ENCODE measurements around the gene IFITM1.
A peak's percentile ranks its signal among the peaks of the same experiment; 100 is the strongest.
"Not testable (repeated sequence)": the region's sequence is repeated elsewhere in the genome, so short reads cannot be mapped to it uniquely, and the experiment has no call there.

The IFITM1 gene

DNA sequence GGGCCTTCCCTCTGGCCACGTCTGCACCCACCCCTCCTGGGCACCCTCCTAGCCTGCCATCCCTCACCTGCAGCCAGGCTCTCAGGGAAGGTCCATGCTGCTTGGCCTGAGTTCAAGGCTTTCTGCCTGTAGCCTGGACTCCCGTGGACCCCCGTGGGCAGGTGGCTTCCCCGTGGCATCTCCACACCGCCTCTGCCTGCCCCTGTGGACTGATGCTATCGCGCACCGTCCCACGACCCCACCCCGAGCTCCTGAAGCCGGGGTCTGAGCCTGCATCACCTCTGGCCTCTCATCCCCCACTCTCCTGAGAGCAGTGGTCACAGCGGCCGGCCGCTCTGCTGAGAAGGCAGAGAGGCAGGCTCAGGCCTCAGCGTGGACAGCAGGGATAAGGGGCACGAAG, 19.1 kb upstream of the IFITM1 start:
- DNase-seq = no peak

DNA sequence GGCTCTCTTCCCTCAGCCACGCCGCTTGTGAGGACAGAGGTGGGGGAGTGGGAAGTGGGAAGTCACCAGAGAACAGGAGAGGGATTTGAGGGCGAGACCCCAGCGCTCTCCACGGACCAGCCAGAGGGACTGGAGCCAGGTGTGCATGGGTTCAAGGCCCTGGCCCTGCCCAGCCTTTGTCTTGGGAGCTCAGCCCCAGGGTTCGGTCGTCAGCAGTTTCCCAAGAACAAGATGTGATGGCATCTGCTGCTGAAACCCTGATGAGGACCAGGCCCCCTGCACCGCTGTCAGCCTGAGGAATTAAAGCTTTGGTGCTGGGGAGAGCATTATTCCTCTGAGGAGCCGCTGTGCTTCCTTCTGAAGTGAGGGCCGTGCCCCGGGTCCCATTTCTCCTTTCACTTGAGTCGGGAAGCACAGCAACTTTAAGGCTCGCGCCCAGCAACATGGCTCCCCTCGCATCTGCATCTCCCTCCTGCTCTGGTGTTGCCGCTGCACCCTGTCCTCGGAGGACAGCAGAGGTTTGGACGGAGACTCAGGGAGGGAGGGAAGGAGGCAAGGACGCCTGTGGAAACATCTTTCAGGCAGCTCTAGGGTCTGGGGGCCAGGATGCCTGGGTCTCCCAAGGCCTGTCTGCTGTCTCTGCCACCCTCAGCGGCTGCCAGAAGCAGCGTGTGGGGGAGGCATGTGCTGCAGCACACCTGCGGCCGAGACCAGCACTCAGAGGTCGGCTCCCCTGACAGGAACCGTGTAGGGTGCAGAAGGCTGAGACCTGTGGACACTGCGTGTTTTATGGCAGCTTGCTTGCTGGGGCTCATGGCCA, 18.3 kb upstream of the IFITM1 start:
- DNase-seq = no peak

DNA sequence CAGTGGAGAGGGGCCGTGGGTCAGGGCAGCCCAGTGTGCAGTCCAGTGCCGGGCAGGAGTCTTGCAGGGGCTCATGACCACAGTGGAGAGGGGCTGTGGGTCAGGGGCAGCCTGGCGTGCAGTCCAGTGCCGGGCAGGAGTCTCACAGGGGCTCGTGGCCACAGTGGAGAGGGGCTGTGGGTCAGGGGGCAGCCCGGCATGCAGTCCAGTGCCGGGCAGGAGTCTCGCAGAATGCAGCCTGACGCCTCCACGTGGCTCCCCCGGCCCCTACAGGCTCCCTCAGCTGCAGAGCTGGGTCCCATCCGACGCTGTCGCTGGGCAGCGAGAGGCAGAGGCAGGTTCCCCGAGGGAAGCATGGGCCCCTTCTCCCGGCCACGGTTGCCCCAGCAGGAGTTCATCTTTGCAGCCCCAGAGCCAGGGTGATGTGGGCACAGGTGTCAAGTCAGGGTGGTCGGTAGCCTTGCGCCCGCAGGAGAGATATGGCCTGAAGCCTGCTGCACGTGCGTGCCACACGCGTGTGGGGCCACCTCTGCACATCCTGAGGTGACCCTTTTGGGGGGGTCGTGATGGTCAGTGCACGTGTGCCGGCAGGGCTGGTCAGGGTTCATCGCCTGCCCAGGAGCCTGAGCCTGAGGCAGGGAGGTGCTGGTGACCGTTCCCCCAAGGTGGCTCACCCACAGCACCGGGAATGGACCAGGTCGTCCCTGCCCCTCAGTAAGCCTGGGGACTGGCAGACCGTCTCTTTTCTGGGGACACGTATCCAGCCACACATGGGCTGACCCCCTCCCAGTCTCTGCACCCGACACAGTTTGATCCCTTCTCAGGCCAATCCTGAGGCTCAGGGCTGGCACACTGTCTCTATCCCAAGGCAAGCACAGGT, 17.4 kb upstream of the IFITM1 start:
- no peak for DNase-seq

DNA sequence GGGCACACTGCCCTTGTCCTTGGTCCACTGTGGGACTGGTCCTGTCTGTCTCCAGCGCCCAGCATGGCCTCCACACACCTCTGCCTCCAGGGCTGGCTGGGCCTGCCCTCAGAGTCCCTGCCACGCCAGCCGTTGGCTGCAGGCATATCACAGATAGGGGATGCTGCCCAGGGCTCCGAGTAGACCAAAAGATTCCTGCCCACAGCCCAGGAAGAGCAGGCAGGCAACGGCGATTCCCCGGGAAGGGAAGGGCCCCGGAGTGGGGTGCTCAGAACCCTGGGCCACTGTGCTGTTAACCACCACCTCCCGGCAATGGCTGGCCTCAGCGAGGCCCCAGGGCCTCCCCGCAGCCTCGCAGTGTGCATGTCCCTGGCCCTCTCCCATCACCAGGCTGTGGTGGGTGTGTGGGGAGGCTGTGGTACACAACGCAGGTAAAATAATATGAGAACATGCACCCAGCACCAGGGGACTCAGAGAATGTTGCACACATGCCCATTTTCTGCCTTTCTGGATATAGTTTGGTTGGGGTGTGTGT, 16.7 kb upstream of the IFITM1 start:
- no peak for DNase-seq

DNA sequence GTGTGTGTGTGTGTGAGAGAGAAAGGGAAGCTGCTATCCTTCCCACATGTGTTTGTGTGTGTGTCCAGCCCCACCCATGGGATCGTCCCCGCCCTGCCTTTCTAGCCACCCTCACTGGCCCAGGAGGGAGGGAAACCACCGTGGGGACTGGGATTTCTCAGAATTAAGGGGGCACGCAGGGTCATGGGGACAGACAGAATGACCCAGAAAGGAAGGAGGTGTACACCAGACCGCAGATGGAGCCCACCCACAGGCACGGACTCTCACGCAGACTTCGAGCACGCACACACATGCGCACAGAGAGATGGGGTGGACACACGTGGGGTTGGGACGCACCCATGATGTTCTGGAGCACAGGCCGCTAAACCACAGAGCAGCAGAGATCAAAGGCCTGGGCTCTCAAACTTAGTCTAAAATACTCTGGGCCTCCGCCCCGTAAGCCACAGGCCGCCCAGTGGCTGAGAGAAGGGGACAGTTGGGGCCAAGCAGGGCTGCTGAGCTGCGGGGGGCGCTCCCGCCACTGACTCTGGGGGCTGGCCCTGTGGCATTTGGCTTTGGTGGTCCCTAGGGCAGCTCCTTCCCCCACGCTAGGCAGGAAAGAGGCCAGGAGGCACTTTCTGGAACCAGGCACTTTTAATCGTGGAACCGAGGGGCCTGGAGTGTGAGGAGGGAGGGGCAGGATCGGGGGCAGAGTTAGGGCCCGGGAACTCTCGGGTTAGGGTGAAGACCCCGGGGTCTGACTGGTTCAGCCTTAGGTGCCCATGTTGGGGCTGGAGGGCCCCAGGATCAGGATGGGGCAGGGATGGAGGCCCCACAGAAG, 16.0 kb upstream of the IFITM1 start:
- no peak for DNase-seq

DNA sequence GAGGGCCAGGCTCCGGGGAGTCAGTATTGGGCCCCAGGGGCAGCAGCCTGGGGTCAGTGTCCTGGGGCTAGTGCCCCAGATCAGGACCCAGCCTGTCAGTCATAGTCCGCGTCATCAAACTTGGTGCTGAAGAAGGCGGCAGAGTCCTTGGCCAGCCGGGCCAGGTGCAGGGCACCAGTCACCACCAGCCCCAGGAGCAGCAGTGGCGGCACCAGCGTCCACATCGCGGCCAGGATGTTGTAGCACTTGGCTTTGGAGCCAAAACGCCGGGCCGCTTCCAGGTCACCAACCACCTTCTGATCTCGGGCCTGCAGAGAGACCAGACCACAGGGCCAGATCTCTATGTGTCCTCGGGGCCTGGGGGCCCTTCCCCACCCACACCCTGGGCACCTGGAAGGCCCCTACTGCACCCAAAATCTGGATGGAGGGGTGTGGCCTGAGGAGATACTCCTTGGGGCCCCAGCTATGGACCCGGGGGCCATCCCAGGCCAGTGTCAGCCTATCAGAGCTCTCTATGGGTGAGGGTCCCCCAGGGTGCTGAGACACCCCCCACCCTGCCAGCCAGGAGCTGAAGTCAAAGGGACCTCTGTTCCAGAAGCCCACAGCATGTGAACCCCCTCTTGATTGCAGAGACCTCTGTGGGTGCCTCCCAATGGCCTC, 15.3 kb upstream of the IFITM1 start:
- DNase-seq = no peak

DNA sequence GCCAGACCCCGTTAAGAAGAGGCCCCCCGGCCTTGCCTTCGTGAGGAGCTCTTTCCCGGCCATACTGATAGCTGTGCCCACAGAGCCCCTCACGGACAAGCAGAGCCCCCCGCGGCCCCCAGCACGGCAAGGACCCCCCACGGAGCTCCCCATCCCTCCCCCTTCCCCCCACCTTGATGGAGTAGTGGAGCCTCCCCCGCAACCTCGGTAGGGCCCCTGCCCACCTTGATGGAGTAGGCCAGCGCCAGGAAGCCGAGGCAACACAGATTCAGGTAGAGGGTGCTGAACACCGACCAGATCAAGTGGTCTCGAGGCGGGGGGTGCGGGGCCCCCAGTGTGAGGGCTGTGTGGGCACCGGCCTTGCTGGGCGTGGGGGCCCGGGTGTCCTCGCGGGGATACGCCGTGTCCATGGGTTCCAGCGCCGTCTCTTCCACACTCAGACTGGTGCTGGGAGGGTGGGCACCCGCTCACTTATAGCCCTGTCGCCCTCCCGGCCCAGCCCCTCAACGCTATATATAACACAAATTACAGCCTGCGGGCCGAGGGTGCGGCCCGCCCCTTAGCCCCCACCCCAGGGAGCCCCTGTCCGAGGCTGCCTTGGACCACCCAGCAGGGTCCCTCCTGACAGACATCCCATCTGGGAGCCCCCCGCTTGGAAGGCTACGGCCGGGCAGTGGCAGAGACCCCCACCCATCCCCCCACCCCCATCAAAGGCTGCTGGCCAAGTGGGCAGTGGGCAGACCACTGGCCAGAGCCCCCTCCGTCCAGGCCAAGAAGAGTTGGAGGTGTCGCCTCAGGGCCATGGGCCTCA, 14.6 kb upstream of the IFITM1 start, which contains the start of gene IFITM5:
Gene IFITM5, minus strand, starts transcription at position 446 of the 811 bp plus-strand sequence. Its CDS starts 36 bp downstream, at position 410.
- DNase-seq = no peak

DNA sequence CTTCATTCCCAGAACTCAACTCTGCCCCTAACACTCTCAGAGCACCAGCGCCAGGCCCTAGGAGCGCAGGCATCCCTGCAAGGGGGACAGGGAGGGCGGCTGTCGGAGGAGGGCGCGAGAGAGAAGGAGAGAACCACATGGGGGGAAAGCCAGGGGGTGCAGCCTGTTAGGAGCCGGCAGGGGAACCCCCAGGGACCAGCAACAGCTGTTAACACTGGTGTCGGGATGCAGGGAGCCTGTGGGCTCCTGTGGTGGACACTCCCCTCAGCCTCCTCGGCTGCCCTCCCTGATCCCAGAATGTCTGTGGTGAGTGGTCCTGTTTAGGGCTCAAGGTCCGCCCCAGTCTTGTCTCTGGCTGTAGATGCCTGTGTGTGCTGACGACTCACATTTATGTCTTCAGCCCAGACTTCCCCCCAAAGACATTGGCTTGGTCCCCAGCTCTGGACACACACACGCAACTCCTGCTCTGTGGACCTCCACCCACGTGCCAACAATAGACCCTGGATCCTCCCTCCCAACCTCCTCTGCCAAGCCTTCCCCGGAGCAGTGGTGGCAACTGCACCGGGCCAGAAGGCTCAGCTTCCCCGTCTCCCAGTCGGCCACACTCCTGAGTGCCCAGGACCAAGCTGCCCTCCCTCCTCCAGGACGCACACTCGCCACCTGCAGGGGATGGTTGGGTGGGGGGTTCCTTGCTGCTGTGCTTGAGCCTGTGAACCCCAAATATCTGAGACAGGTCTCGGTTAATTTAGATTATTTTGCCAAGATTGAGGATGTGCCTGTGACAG, 13.7 kb upstream of the IFITM1 start:
- DNase-seq = no peak

DNA sequence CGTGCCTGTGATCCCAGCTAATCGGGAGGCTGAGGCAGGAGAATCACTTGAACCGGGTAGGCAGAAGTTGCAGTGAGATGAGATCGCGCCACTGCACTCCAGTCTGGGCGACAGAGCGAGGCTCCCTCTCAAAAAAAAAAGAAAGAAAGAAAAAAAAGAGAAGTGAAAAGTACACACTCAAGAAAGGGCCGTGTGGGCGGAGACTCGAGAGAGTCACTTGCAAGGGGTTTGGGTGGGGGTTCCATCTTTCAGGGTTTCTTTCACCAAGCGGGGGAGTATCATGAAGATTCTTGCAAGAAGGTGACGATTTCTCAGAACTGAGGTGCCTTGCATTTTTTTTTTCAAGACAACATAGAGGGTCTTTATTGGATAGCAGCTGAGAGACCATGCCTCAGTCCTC, 10.5 kb upstream of the IFITM1 start:
- no peak for DNase-seq

DNA sequence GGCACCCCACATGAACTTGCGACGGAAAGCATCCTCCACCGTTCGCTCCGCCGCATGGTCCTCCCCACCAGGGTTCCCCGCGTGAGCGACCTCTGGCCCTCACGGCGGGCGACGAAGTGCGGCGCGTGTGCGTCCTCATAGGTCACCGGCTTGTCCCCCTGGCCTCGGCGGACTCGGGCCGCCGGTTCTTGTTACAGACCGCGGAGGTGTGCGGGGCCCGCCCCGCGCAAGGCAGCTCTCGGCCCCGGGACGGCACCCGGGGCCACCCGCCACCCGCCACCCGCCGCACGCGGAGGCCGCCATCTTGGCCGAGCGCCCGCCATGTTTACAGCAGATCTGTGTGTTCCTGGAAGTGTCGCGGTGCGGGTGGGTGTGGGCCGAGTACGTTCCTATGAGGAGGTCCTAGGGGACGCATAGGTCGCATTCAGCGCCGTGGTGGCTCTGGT, 9.8 kb upstream of the IFITM1 start:
- DNase-seq = no peak

DNA sequence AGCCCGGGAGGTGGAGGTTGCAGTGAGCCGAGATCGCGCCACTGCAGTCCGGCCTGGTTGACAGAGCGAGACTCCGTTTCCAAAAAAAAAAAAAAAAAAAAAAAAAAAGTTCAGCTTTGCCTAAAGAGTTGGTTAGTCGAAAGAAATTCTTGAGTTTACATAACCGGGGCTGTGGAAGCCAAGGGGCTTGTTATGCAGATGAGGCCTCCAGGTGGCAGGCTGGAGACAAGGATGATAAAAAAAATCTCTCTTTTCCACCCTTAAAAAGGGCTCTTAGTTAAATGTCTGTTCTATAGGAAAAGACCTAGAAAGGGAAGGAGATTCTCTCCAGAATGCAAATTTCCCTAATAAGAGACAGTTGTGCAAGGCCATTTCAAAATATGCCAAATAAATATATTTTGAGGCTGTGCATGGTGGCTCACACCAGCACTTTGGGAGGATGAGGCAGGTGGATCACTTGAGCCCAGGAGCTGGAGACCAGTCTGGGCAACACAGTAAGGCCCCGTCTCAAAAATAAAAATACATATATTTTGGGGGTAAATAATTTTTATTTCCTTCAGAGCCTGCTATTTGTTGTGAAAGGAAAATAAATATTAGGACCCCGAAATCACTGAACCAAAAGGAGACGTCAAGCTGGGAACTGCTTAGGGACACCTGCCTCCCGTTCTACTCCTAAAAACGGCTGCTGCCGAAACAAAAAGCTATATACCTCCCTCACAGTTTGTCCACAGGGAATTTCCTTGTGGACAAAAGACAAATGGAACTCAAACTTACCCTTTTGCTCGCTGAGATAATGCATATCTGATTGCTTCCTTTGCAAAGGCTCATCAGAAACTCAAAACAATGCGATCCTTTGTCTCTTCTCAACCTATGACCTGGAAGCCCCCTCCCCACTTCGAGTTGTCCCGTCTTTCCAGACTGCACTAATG, 8.7 kb upstream of the IFITM1 start:
- peak; percentile 53 for DNase-seq

DNA sequence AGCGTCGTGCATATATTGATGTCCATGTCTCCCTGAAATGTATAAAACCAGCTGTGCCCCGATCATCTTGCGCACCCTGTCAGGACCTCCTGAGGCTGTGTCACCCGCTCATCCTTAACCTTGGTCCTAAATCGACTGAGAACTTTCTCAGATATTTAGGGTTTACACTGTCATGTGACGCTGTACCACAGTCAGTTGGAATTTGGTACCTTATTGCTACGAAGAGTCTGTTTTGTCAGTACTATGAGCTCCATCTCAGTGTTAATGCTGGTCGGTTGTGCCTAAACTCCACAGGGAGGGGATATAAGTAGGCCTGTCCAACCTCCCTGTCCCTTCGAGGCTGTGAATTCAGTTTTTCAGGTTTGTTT, 8.0 kb upstream of the IFITM1 start:
- no peak for DNase-seq

DNA sequence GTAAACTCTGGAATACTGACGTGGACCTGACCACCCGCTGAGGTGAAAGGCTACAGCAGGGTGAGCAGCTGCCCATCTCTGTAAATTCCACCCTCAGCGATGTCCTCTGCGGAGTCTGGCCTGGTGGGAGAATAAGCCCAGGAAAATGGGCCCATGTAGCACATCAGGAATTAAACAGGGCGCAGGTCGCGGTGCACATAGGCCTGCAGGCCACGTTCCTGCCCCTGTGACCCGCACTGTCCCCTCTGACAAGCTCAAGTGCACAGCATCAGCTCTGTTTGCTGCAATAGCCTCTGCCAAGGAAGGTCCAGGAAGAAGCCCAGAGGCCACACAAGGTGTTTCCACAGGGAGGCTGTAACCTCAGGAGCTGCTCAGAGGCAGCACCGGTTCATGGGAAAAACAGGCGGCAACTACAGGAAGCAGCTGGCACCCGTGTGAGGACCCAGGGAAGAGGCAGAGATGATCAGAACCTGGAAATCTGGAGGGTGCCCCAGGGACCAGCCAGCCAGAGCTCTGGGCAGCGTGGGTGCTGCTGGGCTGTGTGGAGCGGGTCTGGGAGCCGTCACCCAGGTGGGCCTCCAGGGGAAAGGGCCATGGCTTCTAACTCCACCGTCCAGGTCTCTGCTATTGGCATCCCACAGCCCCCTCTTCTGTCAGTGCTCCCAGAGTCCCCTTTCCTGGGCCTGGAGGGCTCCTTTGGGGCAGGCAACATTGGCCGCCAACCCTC, 7.0 kb upstream of the IFITM1 start:
- no peak for DNase-seq

DNA sequence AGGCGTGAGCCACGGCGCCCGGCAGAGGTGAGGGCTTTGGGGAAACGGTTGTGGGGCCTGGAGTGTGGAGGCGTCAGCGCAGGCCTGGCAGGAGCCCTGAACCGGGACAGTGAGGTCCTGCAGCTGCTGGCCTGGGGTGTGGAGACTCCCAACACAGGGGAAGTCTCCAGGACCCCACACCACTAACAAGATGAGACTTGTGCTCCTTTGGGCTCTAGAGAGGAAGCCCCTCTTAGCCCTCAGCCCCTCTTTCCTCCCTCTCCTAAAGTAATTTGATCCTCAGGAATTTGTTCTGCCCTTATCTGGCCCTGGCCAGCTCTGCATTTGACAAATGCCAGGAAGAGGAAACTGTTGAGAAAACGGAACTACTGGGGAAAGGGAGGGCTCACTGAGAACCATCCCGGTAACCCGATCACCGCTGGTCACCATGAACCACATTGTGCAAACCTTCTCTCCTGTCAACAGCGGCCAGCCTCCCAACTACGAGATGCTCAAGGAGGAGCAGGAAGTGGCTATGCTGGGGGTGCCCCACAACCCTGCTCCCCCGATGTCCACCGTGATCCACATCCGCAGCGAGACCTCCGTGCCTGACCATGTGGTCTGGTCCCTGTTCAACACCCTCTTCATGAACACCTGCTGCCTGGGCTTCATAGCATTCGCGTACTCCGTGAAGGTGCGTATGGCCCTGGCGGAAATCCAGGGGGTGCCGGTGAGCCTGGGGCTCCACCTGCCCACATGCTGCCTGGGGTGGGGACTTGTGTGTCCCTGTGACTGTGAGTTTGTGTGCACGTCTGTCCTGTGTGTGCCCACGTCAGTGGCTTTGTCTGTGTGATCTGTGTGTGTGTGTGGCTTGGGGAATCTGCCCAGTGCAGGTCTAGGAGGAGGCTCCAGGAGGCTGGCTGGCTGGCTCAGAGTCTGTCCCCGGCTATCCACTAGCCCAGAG, 5.8 kb upstream of the IFITM1 start, which contains the start of gene IFITM2:
Gene IFITM2, plus strand, starts transcription at position 51 of the 943 bp plus-strand sequence. Its CDS starts 377 bp downstream, at position 428.
- DNase-seq = not testable (repeated sequence)

DNA sequence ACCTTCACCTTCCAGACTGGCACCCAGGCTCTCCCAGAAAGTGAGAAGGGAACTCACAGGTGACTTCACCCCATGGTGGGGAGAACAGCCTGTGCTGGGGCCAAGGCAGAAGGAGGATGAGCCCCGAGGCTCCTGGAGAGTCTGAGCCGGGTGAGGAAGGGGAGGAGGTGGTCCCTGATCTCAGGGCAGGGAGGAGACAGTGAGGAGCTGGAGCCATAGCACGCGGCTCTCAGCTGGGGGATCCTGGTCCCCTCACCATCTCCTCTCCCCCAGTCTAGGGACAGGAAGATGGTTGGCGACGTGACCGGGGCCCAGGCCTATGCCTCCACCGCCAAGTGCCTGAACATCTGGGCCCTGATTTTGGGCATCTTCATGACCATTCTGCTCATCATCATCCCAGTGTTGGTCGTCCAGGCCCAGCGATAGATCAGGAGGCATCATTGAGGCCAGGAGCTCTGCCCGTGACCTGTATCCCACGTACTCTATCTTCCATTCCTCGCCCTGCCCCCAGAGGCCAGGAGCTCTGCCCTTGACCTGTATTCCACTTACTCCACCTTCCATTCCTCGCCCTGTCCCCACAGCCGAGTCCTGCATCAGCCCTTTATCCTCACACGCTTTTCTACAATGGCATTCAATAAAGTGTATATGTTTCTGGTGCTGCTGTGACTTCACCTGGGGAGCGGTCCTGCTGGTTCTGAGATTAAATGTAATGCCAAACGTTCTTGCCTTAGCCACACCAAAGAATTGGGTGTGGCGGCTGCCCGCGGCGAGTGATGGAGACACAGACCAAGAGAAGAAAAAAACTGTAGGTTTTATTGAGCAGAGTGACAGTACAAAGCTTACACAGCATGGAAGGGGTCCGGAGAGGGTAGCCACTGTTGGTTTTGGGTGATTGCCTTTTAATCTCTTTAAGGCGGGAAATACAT, 4.8 kb upstream of the IFITM1 start:
- not testable (repeated sequence) for DNase-seq

All from effector CD8-positive, alpha-beta T cell (primary cell).